Endothelial cell of umbilical vein (primary cell): Measurements from ENCODE around the gene LHFPL2.

Source experiments
- CTCF ChIP-seq, 2 donors: IDR thresholded peaks; 1 replicate in 1 of 2; 2 replicates in 1 of 2; pipeline ENCODE4 v1.5.1; 2011; ENCODE audit warnings: low read length in 2 of 2, mild to moderate bottlenecking in 2 of 2, moderate library complexity in 2 of 2, control low read depth in 1 of 2, inconsistent platforms in 1 of 2, low read depth in 1 of 2; ENCODE audit not compliant: insufficient read depth in 1 of 2; ENCODE audit errors: extremely low read depth in 1 of 2
- EZH2 ChIP-seq: IDR thresholded peaks from 2 replicates; pipeline ENCODE4 v1.6.1; 2012; ENCODE audit warnings: borderline replicate concordance, low read depth, mild to moderate bottlenecking, moderate library complexity, low read length, inconsistent platforms; ENCODE audit not compliant: severe bottlenecking
- FOS ChIP-seq: IDR thresholded peaks from 2 replicates; pipeline ENCODE4 v1.6.1; 2011; ENCODE audit warnings: mild to moderate bottlenecking, low read length, moderate library complexity, borderline replicate concordance; ENCODE audit not compliant: insufficient read depth
- GATA2 ChIP-seq: IDR thresholded peaks from 2 replicates; pipeline ENCODE4 v1.7.0; 2011; ENCODE audit warnings: low read depth, mild to moderate bottlenecking, moderate library complexity, mixed read lengths, low read length; ENCODE audit not compliant: insufficient read length, insufficient read depth
- JUN ChIP-seq: IDR thresholded peaks from 2 replicates; pipeline ENCODE4 v1.6.1; 2011; ENCODE audit warnings: borderline replicate concordance, low read depth; ENCODE audit not compliant: insufficient read length, insufficient read depth
- MAX ChIP-seq: IDR thresholded peaks from 2 replicates; pipeline ENCODE4 v1.6.1; 2011; ENCODE audit not compliant: insufficient read depth, insufficient read length
- MYC ChIP-seq: IDR thresholded peaks from one replicate; pipeline ENCODE4 v1.6.1; 2011; ENCODE audit warnings: mild to moderate bottlenecking, low read depth, low read length
- POLR2A ChIP-seq: IDR thresholded peaks from 2 replicates; pipeline ENCODE4 v1.6.1; 2012; ENCODE audit warnings: low read depth, mild to moderate bottlenecking, control low read depth, low read length
- POLR2AphosphoS5 ChIP-seq: IDR thresholded peaks from 2 replicates; pipeline ENCODE4 v1.6.1; 2012; ENCODE audit warnings: low read depth, mild to moderate bottlenecking, control low read depth, low read length, moderate library complexity; ENCODE audit not compliant: insufficient read depth

GRCh38 chr5:78651468-78651867 is 2.9 kb upstream of the LHFPL2 start:
- TF ChIP-seq CTCF (IDR thresholded peaks at IDR 0.05; ENCODE audit: extremely low read depth in 1 of 2, insufficient read depth in 1 of 2, low read depth in 1 of 2, low read length in 2 of 2) = no peak
- no peak for TF ChIP-seq POLR2AphosphoS5
- TF ChIP-seq POLR2A = no peak
- TF ChIP-seq EZH2 = no peak
- TF ChIP-seq MYC = no peak
- TF ChIP-seq JUN = no peak
- no peak for TF ChIP-seq MAX
- no peak for TF ChIP-seq GATA2
- no peak for TF ChIP-seq FOS
